ENCODE data around the gene ST6GAL1. TPM values are rescaled to one million over a fixed set of nuclear protein-coding genes. Genes with fewer than 3 reads are reported as not detected.

ST6GAL1 gene
- total and polyA plus RNA-seq, 2 of the 13 experiments (the other 11 are each of a cell fraction or from before 2014, with no cell fraction given): 79.9 to 164 TPM

DNA sequence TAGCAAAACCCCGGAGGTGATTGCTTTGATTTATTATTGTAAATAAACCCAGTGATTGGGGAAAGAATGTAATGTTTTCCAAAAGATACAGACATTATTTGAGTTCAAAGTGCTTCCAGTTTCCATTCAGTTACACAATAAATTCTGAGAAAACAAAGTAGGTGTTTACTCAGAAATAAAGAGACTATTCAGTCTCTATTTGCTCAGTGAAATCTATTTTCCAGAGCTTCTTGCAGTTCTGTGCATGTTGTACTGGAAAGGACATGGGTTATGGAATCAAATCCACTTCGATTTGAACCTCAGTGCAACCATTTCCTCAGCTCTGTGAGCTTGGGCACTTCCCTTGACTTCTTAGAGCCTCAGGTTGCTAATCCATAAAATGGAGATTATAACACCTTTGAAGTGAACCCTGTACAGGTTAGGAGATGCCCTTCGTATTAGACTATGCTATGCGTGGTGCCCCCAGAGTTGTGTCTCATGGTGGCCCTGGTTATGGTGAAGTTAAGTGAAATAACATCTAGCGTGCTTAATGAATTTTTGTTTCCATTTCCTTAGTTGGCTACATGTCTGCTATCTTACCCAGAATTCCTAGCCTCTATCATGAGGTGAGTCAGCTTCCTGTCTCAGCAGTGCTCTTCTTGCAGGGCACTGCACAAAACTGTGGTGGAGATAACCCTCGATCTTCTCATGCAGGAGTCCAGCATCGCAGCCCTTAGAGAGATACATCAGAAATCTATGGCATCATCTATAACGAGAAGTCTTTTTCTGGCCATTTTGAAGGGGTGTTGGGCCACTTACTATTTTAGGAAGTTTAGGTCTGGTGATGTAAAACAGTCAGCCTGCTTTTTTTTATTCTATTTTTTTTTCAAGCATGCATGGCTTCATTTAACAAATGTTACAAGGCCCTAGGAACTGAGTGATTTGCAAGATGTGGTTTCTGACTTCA lies 111.3 kb downstream of the ST6GAL1 start (continued):
- TF ChIP-seq ATF1 (CRISPR knock-in tag; IDR thresholded peaks at IDR 0.05) (peak; percentile 77), ZNF234 (CRISPR knock-in tag; conservative IDR thresholded peaks at IDR 0.05) (no peak), MED1 (CRISPR knock-in tag; IDR thresholded peaks at IDR 0.05) (peak; percentile 94), ZBTB42 (CRISPR knock-in tag; IDR thresholded peaks at IDR 0.05) (no peak), AKAP8 (CRISPR knock-in tag; IDR thresholded peaks at IDR 0.05) (no peak), FOXJ3 (CRISPR knock-in tag; IDR thresholded peaks at IDR 0.05; ENCODE audit: borderline replicate concordance) (peak; percentile 98), CC2D1A (CRISPR knock-in tag; IDR thresholded peaks at IDR 0.05) (no peak), AGO2 (optimal IDR thresholded peaks at IDR 0.05; ENCODE audit: low read depth, low read length) (no peak), NCOA1 (CRISPR knock-in tag; IDR thresholded peaks at IDR 0.05) (no peak), ZMYM4 (CRISPR knock-in tag; IDR thresholded peaks at IDR 0.05) (peak; percentile 56), TARDBP (CRISPR knock-in tag; IDR thresholded peaks at IDR 0.05) (peak; percentile 89), NCOA2 (CRISPR knock-in tag; IDR thresholded peaks at IDR 0.05) (peak; percentile 99)
- TF ChIP-seq, protein P1, sequence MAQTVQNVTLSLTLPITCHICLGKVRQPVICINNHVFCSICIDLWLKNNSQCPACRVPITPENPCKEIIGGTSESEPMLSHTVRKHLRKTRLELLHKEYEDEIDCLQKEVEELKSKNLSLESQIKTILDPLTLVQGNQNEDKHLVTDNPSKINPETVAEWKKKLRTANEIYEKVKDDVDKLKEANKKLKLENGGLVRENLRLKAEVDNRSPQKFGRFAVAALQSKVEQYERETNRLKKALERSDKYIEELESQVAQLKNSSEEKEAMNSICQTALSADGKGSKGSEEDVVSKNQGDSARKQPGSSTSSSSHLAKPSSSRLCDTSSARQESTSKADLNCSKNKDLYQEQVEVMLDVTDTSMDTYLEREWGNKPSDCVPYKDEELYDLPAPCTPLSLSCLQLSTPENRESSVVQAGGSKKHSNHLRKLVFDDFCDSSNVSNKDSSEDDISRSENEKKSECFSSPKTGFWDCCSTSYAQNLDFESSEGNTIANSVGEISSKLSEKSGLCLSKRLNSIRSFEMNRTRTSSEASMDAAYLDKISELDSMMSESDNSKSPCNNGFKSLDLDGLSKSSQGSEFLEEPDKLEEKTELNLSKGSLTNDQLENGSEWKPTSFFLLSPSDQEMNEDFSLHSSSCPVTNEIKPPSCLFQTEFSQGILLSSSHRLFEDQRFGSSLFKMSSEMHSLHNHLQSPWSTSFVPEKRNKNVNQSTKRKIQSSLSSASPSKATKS (CRISPR knock-in tag; IDR thresholded peaks at IDR 0.05): peak; percentile 55; the same call in 1 of the 2 replicates
- TF ChIP-seq, protein P2, sequence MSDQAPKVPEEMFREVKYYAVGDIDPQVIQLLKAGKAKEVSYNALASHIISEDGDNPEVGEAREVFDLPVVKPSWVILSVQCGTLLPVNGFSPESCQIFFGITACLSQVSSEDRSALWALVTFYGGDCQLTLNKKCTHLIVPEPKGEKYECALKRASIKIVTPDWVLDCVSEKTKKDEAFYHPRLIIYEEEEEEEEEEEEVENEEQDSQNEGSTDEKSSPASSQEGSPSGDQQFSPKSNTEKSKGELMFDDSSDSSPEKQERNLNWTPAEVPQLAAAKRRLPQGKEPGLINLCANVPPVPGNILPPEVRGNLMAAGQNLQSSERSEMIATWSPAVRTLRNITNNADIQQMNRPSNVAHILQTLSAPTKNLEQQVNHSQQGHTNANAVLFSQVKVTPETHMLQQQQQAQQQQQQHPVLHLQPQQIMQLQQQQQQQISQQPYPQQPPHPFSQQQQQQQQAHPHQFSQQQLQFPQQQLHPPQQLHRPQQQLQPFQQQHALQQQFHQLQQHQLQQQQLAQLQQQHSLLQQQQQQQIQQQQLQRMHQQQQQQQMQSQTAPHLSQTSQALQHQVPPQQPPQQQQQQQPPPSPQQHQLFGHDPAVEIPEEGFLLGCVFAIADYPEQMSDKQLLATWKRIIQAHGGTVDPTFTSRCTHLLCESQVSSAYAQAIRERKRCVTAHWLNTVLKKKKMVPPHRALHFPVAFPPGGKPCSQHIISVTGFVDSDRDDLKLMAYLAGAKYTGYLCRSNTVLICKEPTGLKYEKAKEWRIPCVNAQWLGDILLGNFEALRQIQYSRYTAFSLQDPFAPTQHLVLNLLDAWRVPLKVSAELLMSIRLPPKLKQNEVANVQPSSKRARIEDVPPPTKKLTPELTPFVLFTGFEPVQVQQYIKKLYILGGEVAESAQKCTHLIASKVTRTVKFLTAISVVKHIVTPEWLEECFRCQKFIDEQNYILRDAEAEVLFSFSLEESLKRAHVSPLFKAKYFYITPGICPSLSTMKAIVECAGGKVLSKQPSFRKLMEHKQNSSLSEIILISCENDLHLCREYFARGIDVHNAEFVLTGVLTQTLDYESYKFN (CRISPR knock-in tag; conservative IDR thresholded peaks at IDR 0.05): peak; percentile 97
- TF ChIP-seq, protein P3, sequence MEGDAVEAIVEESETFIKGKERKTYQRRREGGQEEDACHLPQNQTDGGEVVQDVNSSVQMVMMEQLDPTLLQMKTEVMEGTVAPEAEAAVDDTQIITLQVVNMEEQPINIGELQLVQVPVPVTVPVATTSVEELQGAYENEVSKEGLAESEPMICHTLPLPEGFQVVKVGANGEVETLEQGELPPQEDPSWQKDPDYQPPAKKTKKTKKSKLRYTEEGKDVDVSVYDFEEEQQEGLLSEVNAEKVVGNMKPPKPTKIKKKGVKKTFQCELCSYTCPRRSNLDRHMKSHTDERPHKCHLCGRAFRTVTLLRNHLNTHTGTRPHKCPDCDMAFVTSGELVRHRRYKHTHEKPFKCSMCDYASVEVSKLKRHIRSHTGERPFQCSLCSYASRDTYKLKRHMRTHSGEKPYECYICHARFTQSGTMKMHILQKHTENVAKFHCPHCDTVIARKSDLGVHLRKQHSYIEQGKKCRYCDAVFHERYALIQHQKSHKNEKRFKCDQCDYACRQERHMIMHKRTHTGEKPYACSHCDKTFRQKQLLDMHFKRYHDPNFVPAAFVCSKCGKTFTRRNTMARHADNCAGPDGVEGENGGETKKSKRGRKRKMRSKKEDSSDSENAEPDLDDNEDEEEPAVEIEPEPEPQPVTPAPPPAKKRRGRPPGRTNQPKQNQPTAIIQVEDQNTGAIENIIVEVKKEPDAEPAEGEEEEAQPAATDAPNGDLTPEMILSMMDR (CRISPR knock-in tag; IDR thresholded peaks at IDR 0.05): no peak
- TF ChIP-seq, protein P4, sequence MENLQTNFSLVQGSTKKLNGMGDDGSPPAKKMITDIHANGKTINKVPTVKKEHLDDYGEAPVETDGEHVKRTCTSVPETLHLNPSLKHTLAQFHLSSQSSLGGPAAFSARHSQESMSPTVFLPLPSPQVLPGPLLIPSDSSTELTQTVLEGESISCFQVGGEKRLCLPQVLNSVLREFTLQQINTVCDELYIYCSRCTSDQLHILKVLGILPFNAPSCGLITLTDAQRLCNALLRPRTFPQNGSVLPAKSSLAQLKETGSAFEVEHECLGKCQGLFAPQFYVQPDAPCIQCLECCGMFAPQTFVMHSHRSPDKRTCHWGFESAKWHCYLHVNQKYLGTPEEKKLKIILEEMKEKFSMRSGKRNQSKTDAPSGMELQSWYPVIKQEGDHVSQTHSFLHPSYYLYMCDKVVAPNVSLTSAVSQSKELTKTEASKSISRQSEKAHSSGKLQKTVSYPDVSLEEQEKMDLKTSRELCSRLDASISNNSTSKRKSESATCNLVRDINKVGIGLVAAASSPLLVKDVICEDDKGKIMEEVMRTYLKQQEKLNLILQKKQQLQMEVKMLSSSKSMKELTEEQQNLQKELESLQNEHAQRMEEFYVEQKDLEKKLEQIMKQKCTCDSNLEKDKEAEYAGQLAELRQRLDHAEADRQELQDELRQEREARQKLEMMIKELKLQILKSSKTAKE (CRISPR knock-in tag; IDR thresholded peaks at IDR 0.05; ENCODE audit: borderline replicate concordance): peak; percentile 85
- TF ChIP-seq, protein P5, sequence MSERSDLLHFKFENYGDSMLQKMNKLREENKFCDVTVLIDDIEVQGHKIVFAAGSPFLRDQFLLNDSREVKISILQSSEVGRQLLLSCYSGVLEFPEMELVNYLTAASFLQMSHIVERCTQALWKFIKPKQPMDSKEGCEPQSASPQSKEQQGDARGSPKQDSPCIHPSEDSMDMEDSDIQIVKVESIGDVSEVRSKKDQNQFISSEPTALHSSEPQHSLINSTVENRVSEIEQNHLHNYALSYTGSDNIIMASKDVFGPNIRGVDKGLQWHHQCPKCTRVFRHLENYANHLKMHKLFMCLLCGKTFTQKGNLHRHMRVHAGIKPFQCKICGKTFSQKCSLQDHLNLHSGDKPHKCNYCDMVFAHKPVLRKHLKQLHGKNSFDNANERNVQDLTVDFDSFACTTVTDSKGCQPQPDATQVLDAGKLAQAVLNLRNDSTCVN (CRISPR knock-in tag; IDR thresholded peaks at IDR 0.05; ENCODE audit: borderline replicate concordance): 0 out of 2 replicates have a peak, but pooled peaks have one; percentile 36

Data from HepG2 (cell line).